Measurements from ENCODE around the gene STK31.
"Not testable (repeated sequence)": the region's sequence is repeated elsewhere in the genome, so short reads cannot be mapped to it uniquely, and the experiment has no call there.

Gene STK31, protein sequence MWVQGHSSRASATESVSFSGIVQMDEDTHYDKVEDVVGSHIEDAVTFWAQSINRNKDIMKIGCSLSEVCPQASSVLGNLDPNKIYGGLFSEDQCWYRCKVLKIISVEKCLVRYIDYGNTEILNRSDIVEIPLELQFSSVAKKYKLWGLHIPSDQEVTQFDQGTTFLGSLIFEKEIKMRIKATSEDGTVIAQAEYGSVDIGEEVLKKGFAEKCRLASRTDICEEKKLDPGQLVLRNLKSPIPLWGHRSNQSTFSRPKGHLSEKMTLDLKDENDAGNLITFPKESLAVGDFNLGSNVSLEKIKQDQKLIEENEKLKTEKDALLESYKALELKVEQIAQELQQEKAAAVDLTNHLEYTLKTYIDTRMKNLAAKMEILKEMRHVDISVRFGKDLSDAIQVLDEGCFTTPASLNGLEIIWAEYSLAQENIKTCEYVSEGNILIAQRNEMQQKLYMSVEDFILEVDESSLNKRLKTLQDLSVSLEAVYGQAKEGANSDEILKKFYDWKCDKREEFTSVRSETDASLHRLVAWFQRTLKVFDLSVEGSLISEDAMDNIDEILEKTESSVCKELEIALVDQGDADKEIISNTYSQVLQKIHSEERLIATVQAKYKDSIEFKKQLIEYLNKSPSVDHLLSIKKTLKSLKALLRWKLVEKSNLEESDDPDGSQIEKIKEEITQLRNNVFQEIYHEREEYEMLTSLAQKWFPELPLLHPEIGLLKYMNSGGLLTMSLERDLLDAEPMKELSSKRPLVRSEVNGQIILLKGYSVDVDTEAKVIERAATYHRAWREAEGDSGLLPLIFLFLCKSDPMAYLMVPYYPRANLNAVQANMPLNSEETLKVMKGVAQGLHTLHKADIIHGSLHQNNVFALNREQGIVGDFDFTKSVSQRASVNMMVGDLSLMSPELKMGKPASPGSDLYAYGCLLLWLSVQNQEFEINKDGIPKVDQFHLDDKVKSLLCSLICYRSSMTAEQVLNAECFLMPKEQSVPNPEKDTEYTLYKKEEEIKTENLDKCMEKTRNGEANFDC

DNA sequence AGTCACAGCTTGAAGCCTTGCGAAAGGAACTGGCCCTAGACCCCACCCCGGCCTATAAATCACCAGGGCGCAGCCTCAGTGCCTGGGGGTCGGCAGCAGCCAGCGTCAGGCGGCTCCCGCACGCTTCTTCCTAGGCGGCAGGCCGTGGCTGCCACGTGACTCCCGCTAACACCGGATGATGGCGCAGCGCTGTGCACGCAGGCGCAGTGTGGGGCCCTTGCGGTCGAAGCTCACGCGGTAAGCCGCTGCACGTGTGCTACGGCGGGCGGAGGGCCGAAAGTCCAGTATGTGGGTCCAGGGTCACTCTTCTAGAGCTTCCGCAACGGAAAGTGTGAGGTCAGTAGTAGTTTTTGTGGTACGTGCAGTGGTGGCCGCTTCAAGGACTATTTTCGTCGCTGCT lies at the start of gene STK31:
STK31 (plus strand) TSS at position 220 of the 400 bp plus-strand sequence; CDS start at position 287, 67 bp downstream.
- no peak for DNase-seq (ENCODE audit: low read depth)

DNA sequence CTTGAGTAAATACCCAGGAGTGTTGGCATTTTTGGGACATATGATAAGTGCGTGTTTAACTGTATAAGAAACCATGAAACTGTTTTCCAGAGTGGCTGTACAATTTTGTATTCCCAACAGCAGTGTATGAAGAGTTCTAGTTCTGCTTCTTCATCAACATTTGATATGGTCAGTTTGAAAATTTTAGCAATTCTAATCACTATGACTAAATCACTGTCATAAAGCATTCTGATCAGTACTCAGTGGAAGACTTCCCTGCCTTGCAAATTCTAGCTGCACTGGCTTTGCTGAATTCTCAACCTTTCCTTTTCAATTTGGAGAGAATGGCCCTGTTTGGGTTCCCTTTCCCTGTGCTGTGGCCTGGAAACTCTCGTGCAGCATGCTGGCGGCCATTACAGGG lies 48.6 kb upstream of the STK31 start:
- no peak for DNase-seq (ENCODE audit: low read depth)

DNA sequence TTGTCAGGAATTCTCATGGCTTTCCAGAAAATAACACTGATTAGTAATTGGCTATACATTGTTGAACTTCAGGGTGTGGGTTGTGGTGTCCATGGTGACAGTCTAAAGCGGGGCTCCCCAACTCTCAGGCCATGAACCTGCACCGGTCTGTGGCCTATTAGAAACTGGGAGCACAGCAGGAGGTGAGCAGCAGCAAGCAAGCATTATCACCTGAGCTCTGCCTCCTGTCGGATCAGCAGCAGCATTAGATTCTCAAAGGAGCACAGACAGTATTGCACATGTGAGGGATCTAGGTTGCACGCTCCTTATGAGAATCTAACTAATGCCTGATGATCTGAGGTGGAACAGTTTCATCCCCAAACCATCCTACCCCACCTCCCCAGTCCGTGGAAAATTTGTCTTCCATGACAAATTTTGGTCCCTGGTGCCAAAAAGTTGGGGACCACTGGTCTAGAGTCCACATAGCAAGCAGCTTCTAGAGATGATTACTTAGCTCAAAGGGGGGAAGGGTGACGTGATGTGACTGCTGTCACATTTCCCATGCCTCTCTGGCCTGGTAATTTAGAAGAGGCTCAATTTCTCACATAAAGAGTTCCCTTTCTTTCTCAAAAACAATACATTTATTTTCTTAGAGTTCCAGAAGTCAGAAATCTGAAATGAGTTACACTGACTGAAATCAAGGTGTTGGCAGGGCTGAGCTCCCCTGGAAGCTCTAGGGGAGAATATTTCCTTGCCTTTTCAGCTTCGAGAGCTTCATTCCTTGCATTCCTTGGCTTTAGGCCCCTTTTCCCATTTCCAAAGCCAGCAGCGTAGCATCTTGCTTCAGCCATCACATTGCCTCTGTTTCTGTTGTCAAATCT lies 47.7 kb upstream of the STK31 start:
- no peak for DNase-seq (ENCODE audit: low read depth)

DNA sequence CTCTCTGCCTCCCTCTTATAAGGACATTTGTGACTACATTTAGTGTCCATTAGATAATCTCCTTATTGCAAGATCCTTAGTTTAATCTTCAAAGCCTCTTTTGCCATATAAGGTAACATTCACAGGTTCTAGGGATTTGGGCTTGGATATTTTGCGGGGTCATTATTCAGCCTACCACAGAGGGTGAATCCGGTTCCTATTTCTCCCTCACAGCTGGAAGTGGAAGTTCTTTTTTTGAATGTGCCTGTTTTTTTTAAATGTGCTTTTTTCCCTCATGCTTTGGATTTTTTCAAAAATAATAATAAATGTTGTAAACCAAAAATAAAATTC lies 47.1 kb upstream of the STK31 start:
- no peak for DNase-seq (ENCODE audit: low read depth)

DNA sequence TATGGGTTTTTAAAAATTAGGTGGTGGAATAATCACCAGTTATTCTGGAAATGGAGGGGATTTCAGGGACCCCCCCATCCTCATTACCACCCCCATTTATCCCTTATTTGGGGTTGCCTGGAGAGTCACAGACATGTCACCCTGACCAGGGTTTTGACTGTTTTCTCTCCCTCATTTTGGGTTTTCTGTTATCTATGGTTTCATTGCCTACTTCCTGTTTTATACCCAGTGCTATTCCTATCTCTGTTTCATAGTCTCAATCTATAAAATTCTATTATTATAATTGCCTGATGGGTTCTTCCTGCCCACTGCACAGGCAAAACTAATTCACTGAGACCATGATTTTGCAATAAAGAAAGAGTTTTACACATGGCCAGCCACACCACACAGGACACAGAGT lies 45.9 kb upstream of the STK31 start:
- DNase-seq (ENCODE audit: low read depth): no peak

DNA sequence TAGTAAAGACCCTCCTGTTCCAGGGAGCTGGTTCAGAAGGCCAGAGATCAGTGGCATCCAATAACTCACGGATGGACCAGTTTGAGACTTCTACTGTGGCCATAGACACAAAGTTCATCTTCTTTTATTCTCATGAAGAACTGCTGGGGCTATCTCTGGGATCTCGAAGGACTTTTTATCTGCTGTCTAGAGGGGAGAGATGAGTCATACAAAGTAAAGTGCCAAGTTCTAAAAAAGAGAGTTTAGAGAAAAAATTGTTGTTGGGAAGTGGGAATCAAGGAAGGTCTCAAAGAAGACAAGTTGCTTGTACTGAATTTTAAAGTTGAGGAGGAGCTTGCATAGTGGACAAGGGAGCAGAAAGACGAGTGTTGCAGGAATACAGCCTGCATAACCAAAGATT lies 38.0 kb upstream of the STK31 start:
- DNase-seq (ENCODE audit: low read depth): no peak

DNA sequence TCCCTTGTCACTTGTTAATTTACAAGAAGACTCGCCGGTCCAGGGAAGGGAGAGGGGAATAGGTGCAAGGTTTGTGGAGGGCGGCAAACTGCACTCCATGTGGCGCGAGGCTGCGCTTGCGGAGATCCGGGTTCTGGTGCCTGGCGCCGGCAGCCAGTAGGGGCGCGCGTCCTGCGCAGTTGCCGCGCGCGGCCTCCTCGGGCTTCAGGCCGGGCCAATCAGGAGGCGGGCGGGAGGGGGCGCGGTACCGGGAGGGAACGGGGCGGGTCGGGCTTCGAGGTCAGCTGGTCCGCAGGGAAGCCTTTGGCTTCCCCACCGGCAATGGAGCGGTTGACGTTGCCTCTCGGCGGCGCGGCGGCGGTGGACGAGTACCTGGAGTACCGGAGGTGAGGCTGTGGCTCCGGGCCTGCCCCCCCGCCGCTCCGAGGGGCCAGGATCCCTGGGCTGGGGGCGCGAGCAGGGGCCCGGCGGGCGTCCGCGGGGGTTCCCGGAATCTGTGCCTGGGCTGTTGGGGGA lies 30.1 kb upstream of the STK31 start, which contains the start of gene FAM221A:
FAM221A (plus strand) TSS at position 302 of the 516 bp plus-strand sequence; CDS start at position 322, 20 bp downstream.
- no peak for DNase-seq (ENCODE audit: low read depth)

DNA sequence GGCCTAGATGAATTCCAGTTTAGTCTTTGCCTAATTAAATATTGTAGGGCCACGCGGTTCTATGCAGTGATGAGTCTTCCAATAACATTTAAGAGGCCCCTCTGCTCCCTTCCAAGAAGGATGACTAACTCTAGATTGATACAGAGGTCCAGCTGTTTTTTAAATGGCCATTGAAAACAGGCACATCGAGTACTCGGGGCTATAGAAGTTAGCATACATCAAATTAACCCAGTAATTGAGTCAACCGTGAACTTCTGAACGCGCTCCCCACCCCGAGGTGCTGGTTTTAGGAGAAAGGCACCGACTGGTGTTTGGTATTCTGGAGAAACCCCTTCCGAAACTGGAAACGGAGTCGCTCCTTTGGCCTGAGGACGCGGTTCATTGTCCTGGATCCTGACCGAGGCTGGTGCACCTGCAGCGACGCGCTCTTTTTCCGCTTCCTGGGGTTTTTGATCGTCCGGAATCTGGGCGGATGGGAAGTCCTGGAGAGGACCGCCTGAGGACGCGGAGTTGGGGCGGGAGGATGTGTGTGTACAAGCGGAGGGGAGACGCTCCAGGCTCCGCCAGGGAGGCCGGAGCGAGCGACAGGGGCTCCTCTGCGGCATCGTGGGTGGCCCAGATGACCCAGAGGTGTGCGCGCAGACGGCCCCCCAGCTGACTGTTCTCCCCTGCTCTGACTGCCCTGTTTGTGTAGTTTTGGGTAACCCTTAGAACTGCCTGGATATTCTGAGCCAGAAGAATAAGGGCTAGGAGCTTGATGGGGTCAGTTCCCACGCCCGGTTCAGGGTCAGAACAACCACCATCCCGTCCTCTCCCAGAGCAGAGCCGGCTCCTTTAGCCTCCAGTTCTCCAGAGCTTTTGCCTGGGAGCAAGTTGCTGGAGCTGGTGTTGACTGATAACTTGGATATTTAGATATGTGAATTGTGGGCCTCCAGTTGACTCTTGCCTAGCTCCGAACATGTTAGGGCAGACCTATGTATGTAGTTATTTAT lies 29.3 kb upstream of the STK31 start:
- DNase-seq (ENCODE audit: low read depth): no peak

DNA sequence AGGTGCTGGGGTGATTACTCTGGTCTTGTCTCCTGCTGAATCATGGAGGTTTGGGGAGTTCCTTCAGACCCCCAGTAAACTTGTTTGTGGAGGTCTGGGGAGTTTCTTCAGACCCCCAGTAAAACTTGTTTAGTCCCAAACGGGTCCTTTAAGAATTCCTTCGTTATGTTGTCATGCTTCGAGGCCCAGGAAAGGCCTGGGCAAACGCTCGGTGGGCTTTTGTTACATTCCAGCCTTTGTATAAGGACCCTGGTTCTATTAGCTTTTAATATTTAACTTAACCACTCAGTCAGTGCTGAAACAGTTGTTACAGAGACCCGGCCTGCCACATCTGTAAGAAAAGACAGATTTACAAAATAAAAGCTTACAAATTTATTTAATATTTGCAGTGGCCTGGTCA lies 26.0 kb upstream of the STK31 start:
- DNase-seq (ENCODE audit: low read depth): not testable (repeated sequence)

DNA sequence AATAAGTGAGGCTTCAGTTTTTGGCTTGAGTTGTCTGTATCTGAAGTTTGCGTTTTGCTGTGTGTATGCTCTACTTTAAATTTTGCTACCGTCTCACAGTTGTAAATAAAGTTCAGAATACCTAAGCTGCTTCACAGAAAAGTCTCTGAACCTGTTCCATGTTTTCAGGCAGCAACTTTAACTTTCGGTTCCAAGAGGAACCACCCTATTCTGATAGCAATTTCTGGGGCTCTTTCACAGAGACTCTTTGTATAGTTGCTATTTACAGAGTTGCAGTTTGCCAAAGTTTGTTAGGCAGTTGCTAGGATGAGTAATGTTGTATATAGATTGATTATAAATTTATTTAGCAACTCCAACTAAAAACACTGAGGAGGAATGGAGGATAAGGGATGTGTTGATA lies 24.3 kb upstream of the STK31 start:
- DNase-seq (ENCODE audit: low read depth): no peak

DNA sequence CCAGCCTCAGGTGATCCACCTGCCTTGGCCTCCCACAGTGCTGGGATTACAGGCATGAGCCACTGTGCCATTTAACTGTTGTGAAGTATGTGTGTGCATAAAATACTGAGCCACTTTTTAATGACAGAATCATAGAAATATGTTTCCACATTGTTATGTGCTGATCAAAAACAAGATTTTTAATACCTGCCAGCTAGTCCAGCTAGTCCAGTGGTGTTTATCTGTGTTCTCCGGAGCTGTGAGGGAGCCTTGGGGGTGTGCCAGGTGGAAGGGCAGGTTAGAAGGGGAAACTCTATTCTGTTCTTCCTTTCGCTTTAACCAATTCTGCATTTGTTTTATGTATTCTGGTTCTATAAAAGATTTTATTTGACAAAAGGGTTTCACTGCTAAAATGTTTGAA lies 23.0 kb upstream of the STK31 start:
- no peak for DNase-seq (ENCODE audit: low read depth)

DNA sequence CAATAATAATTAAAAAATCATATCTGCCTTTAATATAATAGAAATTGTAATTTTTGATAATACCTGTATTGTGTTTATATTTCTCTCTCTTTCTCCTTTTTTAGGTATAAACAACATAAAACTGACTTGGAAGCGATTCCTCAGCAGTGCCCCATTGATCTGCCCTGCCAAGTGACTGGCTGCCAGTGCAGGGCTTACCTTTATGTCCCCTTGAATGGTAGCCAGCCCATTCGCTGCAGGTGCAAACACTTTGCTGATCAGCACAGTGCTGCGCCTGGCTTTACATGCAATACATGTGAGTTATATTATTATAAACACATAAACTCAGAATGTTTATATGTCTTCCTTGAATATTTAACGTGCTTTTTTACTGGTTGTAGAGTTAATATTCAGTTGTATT lies 20.9 kb upstream of the STK31 start:
- no peak for DNase-seq (ENCODE audit: low read depth)

DNA sequence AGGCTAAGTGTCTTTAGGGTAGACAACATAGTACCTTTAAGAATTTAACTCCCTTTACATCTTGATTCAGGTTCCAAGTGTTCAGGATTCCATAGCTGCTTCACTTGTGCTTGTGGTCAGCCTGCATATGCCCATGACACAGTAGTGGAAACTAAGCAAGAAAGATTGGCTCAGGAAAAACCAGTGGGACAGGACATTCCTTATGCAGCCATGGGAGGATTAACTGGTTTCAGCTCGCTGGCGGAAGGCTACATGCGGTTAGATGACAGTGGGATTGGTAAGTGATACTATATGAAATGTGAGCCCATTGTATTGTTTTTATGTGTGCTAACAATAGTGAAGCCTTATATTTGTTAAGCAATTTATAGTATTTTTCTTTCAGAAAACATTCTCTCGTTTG lies 18.7 kb upstream of the STK31 start:
- no peak for DNase-seq (ENCODE audit: low read depth)

DNA sequence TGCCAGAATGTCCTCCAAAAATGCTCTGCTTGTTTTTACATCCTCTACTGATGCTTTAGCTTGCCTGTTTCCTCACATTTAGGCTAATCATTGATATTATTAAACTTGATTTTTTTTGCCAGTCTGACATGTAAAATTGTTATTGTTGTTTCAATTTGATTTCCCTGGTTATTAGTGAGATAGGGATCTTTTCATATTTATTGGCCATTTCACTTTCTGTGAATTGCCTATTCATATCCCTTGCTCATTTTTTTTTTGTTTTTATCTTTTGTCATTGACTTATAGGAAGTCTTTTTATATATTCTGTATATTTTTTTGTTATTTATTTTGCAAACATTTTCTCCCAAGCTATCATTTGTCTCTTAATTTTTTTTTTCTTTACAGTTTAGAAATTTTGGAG lies 16.8 kb upstream of the STK31 start:
- DNase-seq (ENCODE audit: low read depth): no peak

DNA sequence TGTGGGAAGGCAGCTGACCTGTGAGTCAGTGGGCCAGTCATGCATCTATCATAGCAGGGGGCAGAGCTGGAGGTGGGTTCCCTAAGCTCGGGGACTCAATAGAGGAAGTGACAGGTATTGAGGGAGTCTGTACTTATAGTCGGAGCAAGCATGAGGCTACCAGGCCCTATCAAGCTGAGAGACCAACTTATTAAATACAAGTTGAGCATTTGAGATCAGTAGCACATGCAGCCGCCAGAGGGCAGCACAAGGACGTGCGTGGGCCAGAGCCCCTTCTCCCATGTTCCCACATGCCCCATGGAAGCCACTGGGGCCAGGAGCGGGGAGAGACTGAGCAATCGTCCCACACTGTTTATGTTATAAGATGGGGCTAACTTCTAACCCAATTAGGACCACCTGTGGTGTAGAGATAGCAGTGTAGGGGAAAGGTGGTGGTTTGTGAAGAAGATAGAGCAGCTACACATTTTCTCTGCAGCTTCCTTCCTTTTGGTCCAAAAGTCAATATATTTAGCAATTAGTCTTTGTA lies 13.0 kb upstream of the STK31 start:
- no peak for DNase-seq (ENCODE audit: low read depth)

DNA sequence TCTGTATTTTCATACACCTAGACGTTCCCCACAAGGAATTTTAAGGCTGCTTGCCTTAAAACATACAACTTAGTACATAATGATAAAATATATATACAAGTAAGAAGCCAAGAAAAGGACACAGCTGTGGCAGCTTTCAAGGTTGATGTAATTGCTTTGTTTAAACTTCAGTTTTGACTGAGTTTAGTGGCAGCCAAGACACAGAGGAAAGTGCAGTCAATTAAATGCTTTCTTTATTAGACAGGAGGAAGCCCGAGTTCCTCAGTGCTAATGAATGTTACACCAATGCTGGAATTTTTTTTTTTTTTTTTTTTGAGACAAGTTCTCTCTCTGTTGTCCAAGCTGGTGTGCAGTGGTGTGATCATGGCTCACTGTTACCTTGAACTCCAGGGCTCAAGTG lies 11.2 kb upstream of the STK31 start:
- DNase-seq (ENCODE audit: low read depth): no peak

DNA sequence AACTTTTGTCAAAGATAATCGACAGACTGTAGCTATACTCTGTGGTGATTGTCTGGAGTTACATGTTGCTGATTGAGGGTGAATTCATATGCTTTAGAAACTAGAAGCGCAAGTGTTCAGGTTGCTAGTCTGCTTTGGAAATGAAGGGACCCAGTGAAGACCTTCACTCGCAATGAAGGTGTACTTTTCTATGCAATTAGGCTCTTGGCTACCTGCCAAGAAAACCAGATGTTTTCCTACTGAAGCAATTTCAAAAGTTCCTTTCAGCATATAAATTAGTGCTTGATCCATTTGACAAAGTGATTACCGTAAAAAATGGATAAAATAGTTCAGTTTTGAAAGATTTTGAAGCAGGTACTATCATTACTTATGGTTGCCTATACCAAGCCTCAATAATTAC lies 10.0 kb upstream of the STK31 start:
- no peak for DNase-seq (ENCODE audit: low read depth)

DNA sequence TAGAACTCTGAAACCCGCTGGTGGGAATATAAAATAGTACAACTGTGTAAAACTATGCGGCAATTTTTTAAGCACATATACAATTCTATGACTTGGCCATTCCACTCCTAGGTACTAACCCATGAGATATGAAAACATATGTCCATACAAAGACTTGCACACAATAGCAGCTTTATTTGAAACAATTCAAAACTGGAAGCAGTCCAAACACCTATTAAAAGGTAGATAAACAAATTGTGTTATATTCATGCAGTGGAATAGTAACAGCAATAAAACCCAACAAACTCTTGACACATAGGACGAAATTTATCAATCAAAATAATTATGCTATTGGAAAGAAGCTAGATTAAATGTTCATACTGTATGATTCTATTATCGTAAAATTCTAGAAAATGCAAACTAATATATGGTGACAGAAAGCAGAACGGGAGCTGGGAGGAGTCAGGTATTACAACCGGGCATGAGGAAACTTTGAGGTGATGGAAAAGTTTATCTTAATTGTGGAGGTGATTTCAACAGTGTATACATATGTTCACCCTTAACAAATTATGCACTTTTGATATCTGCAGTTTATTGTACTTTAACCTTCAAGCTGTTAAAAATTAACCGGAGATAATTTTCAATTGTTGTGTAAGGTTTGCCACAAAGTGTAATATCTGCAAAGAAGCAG lies 803 bp upstream of the STK31 start:
- no peak for DNase-seq (ENCODE audit: low read depth)

DNA sequence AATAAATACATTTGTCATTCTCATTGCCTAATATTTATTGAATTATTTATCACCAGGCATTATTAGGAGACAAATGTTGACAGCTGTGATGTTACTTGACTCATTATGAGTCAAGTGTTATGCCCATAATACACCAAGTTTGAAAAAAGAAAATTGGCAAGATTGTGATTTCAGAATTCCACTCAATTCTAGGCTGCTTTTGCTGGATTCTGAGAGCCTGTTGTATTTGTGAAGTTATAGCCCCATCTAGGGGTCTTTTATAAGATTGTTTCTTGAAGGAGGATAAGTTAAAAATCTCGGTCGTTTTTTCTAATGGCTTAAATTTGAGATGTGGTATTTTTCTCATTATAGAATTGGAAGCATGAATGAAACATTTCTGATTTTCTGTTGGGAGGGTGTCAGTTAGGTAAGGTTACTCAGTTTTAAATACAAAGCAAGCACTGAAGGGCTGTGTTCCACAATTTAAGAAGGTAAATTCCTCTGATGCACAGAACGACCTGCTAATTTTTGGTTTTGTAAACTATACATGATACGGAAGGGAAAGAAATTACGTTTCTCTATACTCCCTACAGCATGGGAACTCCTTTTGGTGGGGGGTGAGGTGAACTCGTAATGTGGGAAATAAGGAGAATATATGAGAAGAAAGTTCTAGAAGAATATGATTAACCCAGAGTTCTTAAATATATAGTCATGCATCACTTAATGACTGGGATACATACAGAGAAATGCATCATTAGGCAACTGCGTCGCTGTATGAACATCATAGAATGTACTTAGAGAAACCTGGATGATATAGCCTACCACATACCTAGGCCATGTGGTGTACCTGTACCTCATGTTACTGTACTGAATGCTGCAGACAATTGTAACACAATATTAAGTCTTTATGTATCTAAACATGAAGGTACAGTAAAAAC lies 2.6 kb downstream of the STK31 start:
- peak; percentile 32 for DNase-seq (ENCODE audit: low read depth)
